Measurements from ENCODE around the gene LMO3.

- TF ChIP-seq CTCF (IDR thresholded peaks at IDR 0.05) (no peak), POLR2A (IDR thresholded peaks at IDR 0.05) (no peak)
Measured at GRCh38 chr12:16626991-16627390, 21.0 kb upstream of the LMO3 start.

All from esophagus squamous epithelium (tissue), 4 donors.